ENCODE data around the gene MAP3K19.

GRCh38 chr2:135023886-135024485 is 23.3 kb downstream of the MAP3K19 start:
- TF ChIP-seq NFATC4 (CRISPR knock-in tag; IDR thresholded peaks at IDR 0.05) (no peak), CBFB (CRISPR knock-in tag; IDR thresholded peaks at IDR 0.05; ENCODE audit: low read depth) (no peak), FOXJ3 (CRISPR knock-in tag; IDR thresholded peaks at IDR 0.05; ENCODE audit: borderline replicate concordance) (no peak)
- TF ChIP-seq, protein P1, sequence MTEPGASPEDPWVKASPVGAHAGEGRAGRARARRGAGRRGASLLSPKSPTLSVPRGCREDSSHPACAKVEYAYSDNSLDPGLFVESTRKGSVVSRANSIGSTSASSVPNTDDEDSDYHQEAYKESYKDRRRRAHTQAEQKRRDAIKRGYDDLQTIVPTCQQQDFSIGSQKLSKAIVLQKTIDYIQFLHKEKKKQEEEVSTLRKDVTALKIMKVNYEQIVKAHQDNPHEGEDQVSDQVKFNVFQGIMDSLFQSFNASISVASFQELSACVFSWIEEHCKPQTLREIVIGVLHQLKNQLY (CRISPR knock-in tag; IDR thresholded peaks at IDR 0.05) = no peak
- TF ChIP-seq, protein P2, sequence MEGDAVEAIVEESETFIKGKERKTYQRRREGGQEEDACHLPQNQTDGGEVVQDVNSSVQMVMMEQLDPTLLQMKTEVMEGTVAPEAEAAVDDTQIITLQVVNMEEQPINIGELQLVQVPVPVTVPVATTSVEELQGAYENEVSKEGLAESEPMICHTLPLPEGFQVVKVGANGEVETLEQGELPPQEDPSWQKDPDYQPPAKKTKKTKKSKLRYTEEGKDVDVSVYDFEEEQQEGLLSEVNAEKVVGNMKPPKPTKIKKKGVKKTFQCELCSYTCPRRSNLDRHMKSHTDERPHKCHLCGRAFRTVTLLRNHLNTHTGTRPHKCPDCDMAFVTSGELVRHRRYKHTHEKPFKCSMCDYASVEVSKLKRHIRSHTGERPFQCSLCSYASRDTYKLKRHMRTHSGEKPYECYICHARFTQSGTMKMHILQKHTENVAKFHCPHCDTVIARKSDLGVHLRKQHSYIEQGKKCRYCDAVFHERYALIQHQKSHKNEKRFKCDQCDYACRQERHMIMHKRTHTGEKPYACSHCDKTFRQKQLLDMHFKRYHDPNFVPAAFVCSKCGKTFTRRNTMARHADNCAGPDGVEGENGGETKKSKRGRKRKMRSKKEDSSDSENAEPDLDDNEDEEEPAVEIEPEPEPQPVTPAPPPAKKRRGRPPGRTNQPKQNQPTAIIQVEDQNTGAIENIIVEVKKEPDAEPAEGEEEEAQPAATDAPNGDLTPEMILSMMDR (IDR thresholded peaks at IDR 0.05) = no peak

Data from WTC11 (cell line).